Measurements from ENCODE around the gene MIPEP. TPM values are rescaled to one million over a fixed set of nuclear protein-coding genes. Genes with fewer than 3 reads are reported as not detected.

Gene MIPEP
- total RNA-seq, 1 donor from 2014 or later: 14.0 TPM

DNA sequence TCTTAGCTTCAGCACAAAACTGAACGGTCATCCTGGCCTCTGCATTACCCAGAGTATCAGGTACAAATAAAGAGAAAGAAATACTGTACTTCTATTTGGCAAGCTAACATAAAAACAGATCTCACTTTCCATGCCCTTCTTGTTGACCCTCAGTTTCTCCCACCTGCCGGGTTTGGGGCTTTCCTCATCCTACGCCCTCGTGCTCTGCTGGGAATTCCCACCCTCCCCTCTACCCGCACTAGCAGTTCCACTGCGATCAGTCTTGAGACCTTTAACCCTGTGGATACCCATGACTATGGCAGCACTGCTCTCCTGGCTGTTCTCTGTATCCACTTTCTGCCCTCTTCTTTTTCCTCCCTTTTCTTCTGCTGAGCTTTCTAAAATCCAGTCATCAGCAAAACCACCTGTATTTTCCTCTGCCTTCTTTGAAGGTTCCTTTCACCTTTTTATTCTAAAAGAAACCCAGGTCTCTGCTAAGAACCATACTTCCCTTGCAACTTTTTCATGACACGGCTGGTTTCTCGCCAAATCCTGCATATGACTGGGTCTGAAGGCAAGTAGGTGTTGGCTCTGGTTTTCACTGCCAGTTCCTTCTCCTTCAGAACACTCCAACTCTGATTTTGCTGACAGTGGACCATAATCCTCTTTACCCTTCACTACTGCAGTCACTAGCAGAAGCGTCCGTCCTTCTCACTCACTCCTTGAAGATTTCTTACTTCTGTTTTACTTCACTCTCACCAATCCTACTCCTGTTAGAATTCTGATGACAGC lies 99.4 kb downstream of the MIPEP start:
- Mint-ChIP-seq H3K4me3 (ENCODE audit: unreplicated experiment) (no peak overlapping the region), H3K4me1 (ENCODE audit: unreplicated experiment) (peaks cover 20% of the 10 kb centered on the region), H3K36me3 (ENCODE audit: unreplicated experiment) (no peaks in the 10 kb centered on the region), H3K27ac (ENCODE audit: unreplicated experiment) (no peak overlapping the region), H3K9me3 (ENCODE audit: unreplicated experiment) (no peaks in the 10 kb centered on the region), H3K27me3 (ENCODE audit: unreplicated experiment) (no peaks in the 10 kb centered on the region)
- DNase-seq (ENCODE audit: extremely low spot score, unreplicated experiment): no peak
- TF ChIP-seq, protein P1, sequence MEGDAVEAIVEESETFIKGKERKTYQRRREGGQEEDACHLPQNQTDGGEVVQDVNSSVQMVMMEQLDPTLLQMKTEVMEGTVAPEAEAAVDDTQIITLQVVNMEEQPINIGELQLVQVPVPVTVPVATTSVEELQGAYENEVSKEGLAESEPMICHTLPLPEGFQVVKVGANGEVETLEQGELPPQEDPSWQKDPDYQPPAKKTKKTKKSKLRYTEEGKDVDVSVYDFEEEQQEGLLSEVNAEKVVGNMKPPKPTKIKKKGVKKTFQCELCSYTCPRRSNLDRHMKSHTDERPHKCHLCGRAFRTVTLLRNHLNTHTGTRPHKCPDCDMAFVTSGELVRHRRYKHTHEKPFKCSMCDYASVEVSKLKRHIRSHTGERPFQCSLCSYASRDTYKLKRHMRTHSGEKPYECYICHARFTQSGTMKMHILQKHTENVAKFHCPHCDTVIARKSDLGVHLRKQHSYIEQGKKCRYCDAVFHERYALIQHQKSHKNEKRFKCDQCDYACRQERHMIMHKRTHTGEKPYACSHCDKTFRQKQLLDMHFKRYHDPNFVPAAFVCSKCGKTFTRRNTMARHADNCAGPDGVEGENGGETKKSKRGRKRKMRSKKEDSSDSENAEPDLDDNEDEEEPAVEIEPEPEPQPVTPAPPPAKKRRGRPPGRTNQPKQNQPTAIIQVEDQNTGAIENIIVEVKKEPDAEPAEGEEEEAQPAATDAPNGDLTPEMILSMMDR (IDR thresholded peaks at IDR 0.05): no peak

DNA sequence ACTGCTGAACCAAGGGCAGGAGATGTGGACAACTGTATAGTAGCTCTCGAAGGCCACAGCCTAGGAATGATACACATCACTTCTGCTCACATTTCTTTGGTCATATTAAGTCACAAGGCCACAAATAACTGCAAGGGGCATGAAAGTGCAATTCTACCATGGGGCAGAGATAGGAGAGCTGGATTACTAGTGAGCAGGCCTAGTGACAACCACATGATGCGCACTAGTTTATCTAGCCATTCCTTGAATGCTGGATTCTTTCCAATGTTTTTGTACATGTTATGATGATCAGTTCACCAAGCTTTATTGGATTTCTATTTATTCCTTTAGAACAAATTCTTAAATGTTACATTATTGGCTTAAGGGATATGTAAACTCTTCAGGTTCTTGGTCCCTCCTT lies 100.7 kb downstream of the MIPEP start:
- Mint-ChIP-seq H3K9me3 (ENCODE audit: unreplicated experiment) (no peaks in the 10 kb centered on the region), H3K27me3 (ENCODE audit: unreplicated experiment) (no peaks in the 10 kb centered on the region)
- no peak for DNase-seq (ENCODE audit: extremely low spot score, unreplicated experiment)

DNA sequence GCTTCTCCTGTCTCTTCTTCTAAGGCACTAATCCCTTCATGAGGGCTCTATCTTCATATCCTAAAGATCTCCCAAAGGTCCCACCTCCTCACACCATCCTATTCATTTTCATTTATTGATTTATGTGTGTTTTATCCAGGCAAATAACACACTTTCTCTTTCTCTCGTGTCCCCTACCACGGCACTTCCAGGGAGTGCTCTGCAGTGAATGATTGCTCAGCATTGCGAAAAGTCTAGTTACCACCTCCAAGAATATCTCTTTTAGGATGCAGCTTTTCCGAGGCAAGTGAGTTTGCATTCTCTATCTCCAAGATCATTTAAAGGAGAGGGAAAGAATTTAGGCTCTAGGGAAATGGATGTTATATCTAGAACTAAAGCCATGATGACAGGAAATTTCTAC lies 101.7 kb downstream of the MIPEP start:
- Mint-ChIP-seq H3K4me3 (ENCODE audit: unreplicated experiment) (no peak overlapping the region), H3K4me1 (ENCODE audit: unreplicated experiment) (peaks cover 2% of the 10 kb centered on the region), H3K9me3 (ENCODE audit: unreplicated experiment) (peaks cover 2% of the 10 kb centered on the region), H3K27ac (ENCODE audit: unreplicated experiment) (no peak overlapping the region), H3K36me3 (ENCODE audit: unreplicated experiment) (peaks cover 2% of the 10 kb centered on the region), H3K27me3 (ENCODE audit: unreplicated experiment) (no peaks in the 10 kb centered on the region)
- no peak for DNase-seq (ENCODE audit: extremely low spot score, unreplicated experiment)
- TF ChIP-seq, protein P1 (IDR thresholded peaks at IDR 0.05): no peak

More for the DNA sequence above, 100.7 kb downstream of the MIPEP start:
- TF ChIP-seq, protein P1 (IDR thresholded peaks at IDR 0.05): no peak
- peaks cover 1% of the 10 kb centered on the region for H3K36me3 Mint-ChIP-seq (ENCODE audit: unreplicated experiment)
- peaks cover 7% of the 10 kb centered on the region for H3K4me1 Mint-ChIP-seq (ENCODE audit: unreplicated experiment)
- no peak overlapping the region for H3K27ac Mint-ChIP-seq (ENCODE audit: unreplicated experiment)
- no peak overlapping the region for H3K4me3 Mint-ChIP-seq (ENCODE audit: unreplicated experiment)

DNA sequence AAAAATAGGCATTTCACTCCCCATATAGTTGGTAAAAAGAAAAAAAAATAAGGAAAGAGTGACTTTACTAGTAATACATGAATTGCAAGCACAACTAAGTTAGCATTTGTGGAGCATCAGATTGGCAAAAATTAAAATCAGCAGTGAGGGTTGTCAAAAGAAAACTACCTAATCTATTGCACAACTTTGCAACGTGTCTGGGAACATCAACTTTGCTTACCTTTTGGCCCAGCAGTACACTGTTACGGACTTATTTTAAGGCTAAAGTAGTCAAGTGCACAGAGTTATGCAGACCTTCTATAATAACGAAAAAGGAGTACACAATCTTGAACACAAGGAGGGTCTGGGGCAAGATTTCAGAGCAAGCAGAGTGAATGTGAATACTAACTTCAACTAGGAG lies 102.6 kb downstream of the MIPEP start:
- no peak for DNase-seq (ENCODE audit: extremely low spot score, unreplicated experiment)
- peaks cover 5% of the 10 kb centered on the region for H3K36me3 Mint-ChIP-seq (ENCODE audit: unreplicated experiment)
- no peaks in the 10 kb centered on the region for H3K27me3 Mint-ChIP-seq (ENCODE audit: unreplicated experiment)
- peaks cover 5% of the 10 kb centered on the region for H3K9me3 Mint-ChIP-seq (ENCODE audit: unreplicated experiment)
- H3K4me3 Mint-ChIP-seq (ENCODE audit: unreplicated experiment): no peak overlapping the region
- TF ChIP-seq, protein P1 (IDR thresholded peaks at IDR 0.05): no peak
- H3K27ac Mint-ChIP-seq (ENCODE audit: unreplicated experiment): no peak overlapping the region
- peaks cover 2% of the 10 kb centered on the region for H3K4me1 Mint-ChIP-seq (ENCODE audit: unreplicated experiment)

DNA sequence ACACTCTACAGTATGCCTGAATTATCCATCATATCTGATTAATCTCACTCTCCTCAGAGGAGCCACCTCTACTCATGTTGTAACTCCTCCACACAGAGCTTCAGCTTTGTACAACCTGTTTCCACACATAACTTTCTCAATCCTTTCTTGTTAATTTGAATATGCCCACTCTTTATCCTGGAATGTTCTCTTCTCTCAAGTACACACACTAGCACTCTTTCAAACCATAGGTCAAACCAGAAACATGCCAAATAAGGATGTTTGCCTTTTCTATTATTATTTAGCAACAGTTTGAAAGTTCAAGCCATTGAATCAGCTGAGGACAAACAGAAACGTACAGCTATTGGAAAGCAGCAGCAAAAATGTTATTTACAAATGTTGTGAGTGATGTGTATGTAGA lies 110.3 kb downstream of the MIPEP start:
- peaks cover 15% of the 10 kb centered on the region for H3K36me3 Mint-ChIP-seq (ENCODE audit: unreplicated experiment)
- no peaks in the 10 kb centered on the region for H3K4me1 Mint-ChIP-seq (ENCODE audit: unreplicated experiment)
- TF ChIP-seq, protein P1 (IDR thresholded peaks at IDR 0.05): no peak
- no peaks in the 10 kb centered on the region for H3K27me3 Mint-ChIP-seq (ENCODE audit: unreplicated experiment)
- H3K4me3 Mint-ChIP-seq (ENCODE audit: unreplicated experiment): no peak overlapping the region
- DNase-seq (ENCODE audit: extremely low spot score, unreplicated experiment): no peak
- H3K9me3 Mint-ChIP-seq (ENCODE audit: unreplicated experiment): peaks cover 5% of the 10 kb centered on the region
- no peak overlapping the region for H3K27ac Mint-ChIP-seq (ENCODE audit: unreplicated experiment)
